ENCODE data around the gene CLDN7. TPM values are rescaled to one million over a fixed set of nuclear protein-coding genes. Genes with fewer than 3 reads are reported as not detected.

The CLDN7 gene
- total RNA-seq, 1 donor from 2014 or later = 10.5 TPM

GRCh38 chr17:7239091-7240027 is 22.9 kb downstream of the CLDN7 start, which contains the start of gene PHF23:
Gene PHF23 (minus strand): TSS chr17:7239457. CDS start chr17:7239279, 178 bp downstream.
- Histone ChIP-seq H4K20me1 (ENCODE audit: insufficient read depth, low read length) (peaks cover 36% of the 10 kb centered on the region), H3K4me3 (ENCODE audit: insufficient read depth, low read depth, low read length) (peak within 1 kb of the TSS; percentile 92), H3K27ac (ENCODE audit: low read depth, low read length) (peak within 1 kb of the TSS; percentile 73), H3K4me1 (ENCODE audit: insufficient read depth, low read length) (peaks cover 45% of the 10 kb centered on the region), H2AFZ (ENCODE audit: low read depth, low read length) (no peak within 1 kb of the TSS), H3K9ac (ENCODE audit: low read length) (peak within 1 kb of the TSS; percentile 99), H3K36me3 (ENCODE audit: insufficient read depth, low read length) (peaks cover 33% of the 10 kb centered on the region), H3K79me2 (ENCODE audit: insufficient read depth, low read length) (peaks cover 74% of the 10 kb centered on the region), H3K4me2 (ENCODE audit: low read length) (peak within 1 kb of the TSS; percentile 99), H3K27me3 (ENCODE audit: insufficient read depth, low read length) (no peaks in the 10 kb centered on the region), H3K9me3 (ENCODE audit: insufficient read depth, low read depth, low read length) (no peaks in the 10 kb centered on the region)
- H3K4me3 Mint-ChIP-seq (ENCODE audit: unreplicated experiment) = peak within 1 kb of the TSS; percentile 94
- peaks cover 39% of the 10 kb centered on the region for H3K4me1 Mint-ChIP-seq (ENCODE audit: low read depth, unreplicated experiment)
- no peaks in the 10 kb centered on the region for H3K27me3 Mint-ChIP-seq (ENCODE audit: low read depth, unreplicated experiment)
- H3K9me3 Mint-ChIP-seq (ENCODE audit: unreplicated experiment) = no peaks in the 10 kb centered on the region
- FAIRE-seq = peak; percentile 59
- peak; percentile 99 for DNase-seq (ENCODE audit: low read depth)
- TF ChIP-seq CTCF (IDR thresholded peaks at IDR 0.05; ENCODE audit: insufficient read depth, low read depth, low read length) (no peak), EZH2 (IDR thresholded peaks at IDR 0.05; ENCODE audit: insufficient read depth, low read length) (no peak)
- peaks cover 16% of the 10 kb centered on the region for H3K36me3 Mint-ChIP-seq (ENCODE audit: low read depth, unreplicated experiment)
- H3K27ac Mint-ChIP-seq (ENCODE audit: unreplicated experiment) = peak within 1 kb of the TSS; percentile 99

GRCh38 chr17:7238420-7239090 is 23.7 kb downstream of the CLDN7 start:
- peak overlapping the region; percentile 94 for H3K4me3 Mint-ChIP-seq (ENCODE audit: unreplicated experiment)
- peaks cover 45% of the 10 kb centered on the region for H3K4me1 ChIP-seq (ENCODE audit: insufficient read depth, low read length)
- no peaks in the 10 kb centered on the region for H3K27me3 Mint-ChIP-seq (ENCODE audit: low read depth, unreplicated experiment)
- H3K4me2 ChIP-seq (ENCODE audit: low read length) = peak overlapping the region; percentile 85
- DNase-seq (ENCODE audit: low read depth) (no peak), FAIRE-seq (no peak)
- peaks cover 80% of the 10 kb centered on the region for H3K79me2 ChIP-seq (ENCODE audit: insufficient read depth, low read length)
- H3K9ac ChIP-seq (ENCODE audit: low read length) = peak overlapping the region; percentile 96
- H3K36me3 Mint-ChIP-seq (ENCODE audit: low read depth, unreplicated experiment) = peaks cover 16% of the 10 kb centered on the region
- H3K9me3 ChIP-seq (ENCODE audit: insufficient read depth, low read depth, low read length) = no peaks in the 10 kb centered on the region
- H3K27ac Mint-ChIP-seq (ENCODE audit: unreplicated experiment) = peak overlapping the region; percentile 99
- peak overlapping the region; percentile 91 for H3K4me3 ChIP-seq (ENCODE audit: insufficient read depth, low read depth, low read length)
- peak overlapping the region; percentile 73 for H3K27ac ChIP-seq (ENCODE audit: low read depth, low read length)
- peaks cover 36% of the 10 kb centered on the region for H4K20me1 ChIP-seq (ENCODE audit: insufficient read depth, low read length)
- H3K4me1 Mint-ChIP-seq (ENCODE audit: low read depth, unreplicated experiment) = peaks cover 41% of the 10 kb centered on the region
- no peak overlapping the region for H2AFZ ChIP-seq (ENCODE audit: low read depth, low read length)
- peaks cover 30% of the 10 kb centered on the region for H3K36me3 ChIP-seq (ENCODE audit: insufficient read depth, low read length)
- H3K27me3 ChIP-seq (ENCODE audit: insufficient read depth, low read length) = no peaks in the 10 kb centered on the region
- no peak for TF ChIP-seq CTCF (IDR thresholded peaks at IDR 0.05; ENCODE audit: insufficient read depth, low read depth, low read length)
- TF ChIP-seq EZH2 (IDR thresholded peaks at IDR 0.05; ENCODE audit: insufficient read depth, low read length) = no peak
- H3K9me3 Mint-ChIP-seq (ENCODE audit: unreplicated experiment) = no peaks in the 10 kb centered on the region
